SJSA1 (cell line): ENCODE results near the gene OST4. TPM values are rescaled to one million over a fixed set of nuclear protein-coding genes. Genes with fewer than 3 reads are reported as not detected.

ENCODE experiments used
- DNase-seq, 2 experiments: peaks; one replicate each; pipeline ENCODE4 v3.0.0-alpha.2; 2015 to 2020; ENCODE audit warnings: low spot score in 2 of 2, low read depth in 1 of 2
- H3K27ac ChIP-seq: fragments of 250-450 bp; sonication (Bioruptor Pico); 2 replicates; pipeline ENCODE4 v1.5.1; 2020; ENCODE audit warnings: mild to moderate bottlenecking, moderate library complexity
- H3K27me3 ChIP-seq: fragments of 250-450 bp; sonication (Bioruptor Pico); replicated peaks from 2 replicates; pipeline ENCODE4 v1.5.1; 2020; ENCODE audit warnings: mild to moderate bottlenecking, moderate library complexity
- H3K36me3 ChIP-seq: fragments of 250-450 bp; sonication (Bioruptor Pico); 2 replicates; pipeline ENCODE4 v1.5.1; 2020; ENCODE audit warnings: mild to moderate bottlenecking
- H3K4me1 ChIP-seq: fragments of 250-450 bp; sonication (Bioruptor Pico); replicated peaks from 2 replicates; pipeline ENCODE4 v1.6.1; 2021; ENCODE audit warnings: mild to moderate bottlenecking
- H3K4me3 ChIP-seq: fragments of 250-450 bp; sonication (Bioruptor Pico); 2 replicates; pipeline ENCODE4 v1.5.1; 2020; ENCODE audit warnings: mild to moderate bottlenecking
- H3K9me3 ChIP-seq: fragments of 250-450 bp; sonication (Bioruptor Pico); replicated peaks from 2 replicates; pipeline ENCODE4 v1.5.1; 2020; ENCODE audit warnings: mild to moderate bottlenecking
- total RNA-seq: library from RNA; depleted of rRNA; stranded (reverse); fragments of >200 nt; shearing (Covaris generic); gene quantifications from 2 replicates; pipeline ENCODE4 v1.2.3, GENCODE V29; 2014; rRNA removed

OST4 gene
- total RNA-seq, 1 experiment from 2014 or later: 322 TPM

DNA sequence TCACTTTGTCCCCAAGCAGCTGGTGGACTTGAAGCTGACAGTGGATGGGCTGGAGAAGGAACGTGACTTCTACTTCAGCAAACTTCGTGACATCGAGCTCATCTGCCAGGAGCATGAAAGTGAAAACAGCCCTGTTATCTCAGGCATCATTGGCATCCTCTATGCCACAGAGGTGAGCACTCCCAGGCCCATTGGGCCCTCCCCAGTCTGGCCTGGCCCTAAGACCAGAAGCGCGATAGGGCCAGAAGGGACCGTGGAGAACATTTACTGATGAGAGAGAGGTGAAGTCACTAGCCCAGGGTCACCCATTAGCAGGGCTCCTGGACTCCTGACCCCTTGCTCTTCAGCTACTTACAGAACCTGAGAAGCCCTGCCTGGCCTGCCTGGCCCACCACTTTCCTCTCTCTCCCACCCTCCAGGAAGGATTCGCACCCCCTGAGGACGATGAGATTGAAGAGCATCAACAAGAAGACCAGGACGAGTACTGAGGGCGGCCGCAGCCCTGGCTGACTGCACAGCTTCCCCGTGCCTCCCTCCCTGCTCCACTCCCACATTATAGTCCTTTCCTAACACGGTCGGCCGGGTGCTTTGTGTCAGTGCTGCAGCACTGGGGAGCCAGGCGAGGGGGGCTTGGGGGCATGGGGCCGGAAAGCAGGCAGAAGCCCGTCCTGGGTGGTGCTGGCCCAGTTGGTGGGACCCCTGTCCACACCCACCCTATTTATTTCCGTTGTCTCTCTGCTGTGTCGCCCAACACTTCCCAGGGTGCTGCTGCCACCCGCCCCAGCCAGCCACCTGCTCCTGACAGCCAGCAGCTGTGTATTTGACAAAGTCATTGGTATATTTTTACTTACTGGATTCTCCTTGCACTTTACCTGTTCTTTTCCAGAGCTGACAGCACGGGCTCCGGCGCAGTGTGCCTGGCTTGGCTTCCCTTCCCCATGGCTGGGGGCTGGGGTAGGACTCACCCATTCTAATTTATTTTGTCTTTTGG is 45.3 kb downstream of the OST4 start:
- Histone ChIP-seq H3K27ac (no peak overlapping the region), H3K27me3 (no peaks in the 10 kb centered on the region), H3K4me3 (no peak overlapping the region), H3K36me3 (peaks cover 25% of the 10 kb centered on the region), H3K4me1 (peaks cover 4% of the 10 kb centered on the region; the same call in 1 of the 2 replicates), H3K9me3 (no peaks in the 10 kb centered on the region)
- DNase-seq: no peak

DNA sequence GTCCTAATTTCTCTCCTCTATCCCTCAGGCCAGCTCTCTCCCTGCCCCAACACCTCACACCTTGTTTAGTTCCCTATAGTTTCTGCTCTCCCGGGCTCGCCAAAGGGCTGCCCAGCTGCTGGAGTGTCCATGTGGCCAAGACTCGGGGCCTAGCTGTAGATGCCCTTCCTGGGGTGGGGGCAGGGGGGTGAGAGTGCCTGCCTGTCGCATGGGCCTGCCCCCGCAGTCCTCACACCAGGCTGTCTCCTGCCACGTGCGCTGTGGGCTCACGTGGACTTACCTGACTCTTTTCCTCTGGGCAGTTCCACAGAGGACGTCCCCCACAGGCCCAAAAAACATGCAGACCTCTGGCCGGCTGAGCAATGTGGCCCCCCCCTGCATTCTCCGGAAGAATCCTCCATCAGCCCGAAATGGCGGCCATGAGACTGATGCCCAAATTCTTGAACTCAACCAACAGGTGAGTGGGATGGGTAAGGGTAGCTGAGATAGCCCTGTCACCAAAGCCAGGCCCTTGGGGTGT is 46.1 kb downstream of the OST4 start:
- Histone ChIP-seq H3K36me3 (peaks cover 24% of the 10 kb centered on the region), H3K9me3 (no peaks in the 10 kb centered on the region), H3K27me3 (no peaks in the 10 kb centered on the region), H3K4me1 (peaks cover 4% of the 10 kb centered on the region; the same call in 1 of the 2 replicates), H3K4me3 (no peak overlapping the region), H3K27ac (no peak overlapping the region)
- DNase-seq: no peak

DNA sequence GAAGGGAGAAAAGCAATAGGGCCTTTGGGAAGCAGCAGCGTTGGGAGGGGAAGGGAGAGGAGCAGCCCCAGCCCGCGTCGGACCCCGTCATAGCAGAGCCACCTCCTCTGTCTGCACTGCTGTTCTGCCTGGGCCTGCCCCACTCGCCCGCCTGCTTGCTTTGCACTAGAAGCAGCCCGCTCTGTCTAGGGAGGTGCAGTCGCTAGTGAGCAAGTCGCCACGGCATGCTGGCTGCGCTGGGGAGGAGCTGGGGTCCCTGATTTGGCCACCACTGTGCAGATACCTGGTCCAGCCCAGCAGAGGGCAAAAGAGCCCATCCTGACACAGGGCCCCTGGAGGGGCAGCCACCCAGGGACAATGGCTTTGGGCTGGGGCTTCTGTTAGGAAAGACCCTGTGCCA is 46.6 kb downstream of the OST4 start:
- no peak for DNase-seq
- peaks cover 24% of the 10 kb centered on the region for H3K36me3 ChIP-seq
- no peak overlapping the region for H3K27ac ChIP-seq
- H3K4me1 ChIP-seq: peaks cover 4% of the 10 kb centered on the region; the same call in 1 of the 2 replicates
- H3K27me3 ChIP-seq: no peaks in the 10 kb centered on the region
- no peaks in the 10 kb centered on the region for H3K9me3 ChIP-seq
- no peak overlapping the region for H3K4me3 ChIP-seq

DNA sequence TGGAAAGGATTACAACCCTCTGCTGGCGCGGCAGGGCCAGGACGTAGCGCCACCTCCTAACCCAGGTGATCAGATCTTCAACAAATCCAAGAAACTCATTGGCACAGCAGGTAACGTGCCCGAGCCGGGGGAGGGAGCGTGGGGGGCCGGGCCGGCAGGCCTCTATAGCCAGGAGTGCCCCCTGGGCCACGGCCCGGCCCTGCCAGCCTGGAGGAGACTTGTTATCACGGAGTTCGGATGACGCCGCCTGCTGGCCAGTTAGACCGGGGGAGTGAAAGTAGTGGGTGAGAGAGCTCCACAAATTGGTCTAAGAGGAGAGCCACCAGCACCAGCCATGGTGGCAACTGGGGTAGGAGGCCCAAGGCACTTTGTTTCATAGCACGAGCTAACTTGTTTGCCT is 47.3 kb downstream of the OST4 start:
- Histone ChIP-seq H3K27me3 (no peaks in the 10 kb centered on the region), H3K9me3 (no peaks in the 10 kb centered on the region), H3K4me1 (peaks cover 2% of the 10 kb centered on the region; the same call in 1 of the 2 replicates), H3K36me3 (peaks cover 24% of the 10 kb centered on the region), H3K27ac (no peak overlapping the region), H3K4me3 (no peak overlapping the region)
- no peak for DNase-seq

DNA sequence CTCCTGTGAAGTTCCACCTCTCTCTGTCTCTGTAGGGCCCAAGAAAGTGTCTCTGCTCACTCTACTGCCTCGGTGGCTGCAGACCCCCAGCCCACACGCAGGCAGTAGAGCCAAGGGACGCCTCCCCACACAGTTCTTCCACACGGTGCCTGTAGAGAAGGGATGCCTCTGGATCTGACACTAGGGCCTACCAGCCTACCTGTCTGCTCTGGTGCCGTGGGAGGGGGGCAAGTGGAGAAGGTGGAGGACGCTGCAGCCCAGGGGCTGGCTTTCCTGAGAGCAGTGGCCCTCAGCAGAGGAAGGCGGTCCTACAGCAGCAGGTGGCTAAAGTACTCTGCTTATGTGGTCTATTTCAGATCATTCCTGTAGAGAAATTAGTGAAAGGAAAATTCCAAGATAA is 47.7 kb downstream of the OST4 start:
- Histone ChIP-seq H3K36me3 (peaks cover 24% of the 10 kb centered on the region), H3K4me3 (no peak overlapping the region), H3K4me1 (no peaks in the 10 kb centered on the region), H3K27ac (no peak overlapping the region), H3K9me3 (no peaks in the 10 kb centered on the region), H3K27me3 (no peaks in the 10 kb centered on the region)
- DNase-seq: no peak

DNA sequence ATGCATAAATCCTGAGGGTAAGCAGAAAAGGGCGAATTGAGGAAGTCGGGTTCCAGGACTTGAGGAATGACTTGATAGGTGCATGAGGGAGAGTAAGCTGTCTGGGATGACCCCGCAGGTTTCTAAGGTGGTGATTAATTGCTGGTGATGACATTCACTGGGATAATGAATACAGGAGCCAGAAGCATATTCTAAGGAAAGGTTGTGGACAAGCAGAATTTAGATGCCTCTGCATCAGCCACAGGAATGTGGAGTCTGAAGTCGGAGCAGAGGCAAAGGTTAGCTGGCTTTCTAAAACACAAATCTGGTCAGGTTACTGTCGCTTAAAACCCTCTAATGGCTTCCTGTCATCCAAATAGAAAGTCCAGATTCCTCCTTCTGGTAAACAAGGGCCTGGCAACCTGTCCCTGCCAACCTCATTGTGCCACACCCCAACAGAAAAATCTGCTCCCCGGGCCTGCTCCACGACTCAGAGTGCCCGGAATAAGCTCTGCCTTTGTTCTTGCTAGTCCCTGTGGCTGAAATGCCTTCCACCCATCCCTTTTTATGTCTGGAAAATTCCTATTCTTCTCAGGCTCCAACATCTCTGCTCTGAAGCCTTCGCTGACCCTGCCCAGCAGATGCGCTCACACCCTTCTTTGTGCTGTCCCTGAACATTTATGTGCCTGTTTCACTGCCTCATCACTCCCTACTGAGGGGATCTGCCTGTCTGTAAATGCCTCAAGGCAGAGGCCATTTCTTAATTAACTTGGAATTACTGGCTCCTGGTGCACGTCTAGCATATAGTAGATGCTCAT is 50.0 kb downstream of the OST4 start:
- H3K9me3 ChIP-seq: no peaks in the 10 kb centered on the region
- H3K27me3 ChIP-seq: no peaks in the 10 kb centered on the region
- DNase-seq: no peak
- no peak overlapping the region for H3K27ac ChIP-seq
- peaks cover 21% of the 10 kb centered on the region; the same call in 1 of the 2 replicates for H3K36me3 ChIP-seq
- H3K4me3 ChIP-seq: no peak overlapping the region
- H3K4me1 ChIP-seq: peaks cover 3% of the 10 kb centered on the region

Other genes starting within 250 kb of the OST4 start
- not detected in 2 replicates for gene DPYSL5, start 223.5 kb downstream of the OST4 start, total RNA-seq
- gene MAPRE3, start 101.0 kb downstream of the OST4 start, total RNA-seq: 0.50 and 3.3 TPM in 2 replicates
- gene TMEM214, start 38.7 kb downstream of the OST4 start, total RNA-seq: 52.4 and 57.3 TPM in 2 replicates
- gene AGBL5, start 20.0 kb downstream of the OST4 start, total RNA-seq: 22.8 and 32.7 TPM in 2 replicates
- 168 and 170 TPM in 2 replicates for gene EMILIN1, start 7.0 kb upstream of the OST4 start, total RNA-seq
- gene KHK, start 15.1 kb upstream of the OST4 start, total RNA-seq: 0.11 and 0.31 TPM in 2 replicates
- 2.1 and 3.1 TPM in 2 replicates for gene CGREF1, start 47.5 kb upstream of the OST4 start, total RNA-seq
- not detected in 2 replicates for gene ABHD1, start 52.2 kb upstream of the OST4 start, total RNA-seq
- gene PREB, start 63.0 kb upstream of the OST4 start, total RNA-seq: 87.4 and 101 TPM in 2 replicates
- gene PRR30, start 67.8 kb upstream of the OST4 start, total RNA-seq: not detected in 2 replicates
- gene TCF23, start 77.3 kb upstream of the OST4 start, total RNA-seq: not detected in 2 replicates
- 104 and 153 TPM in 2 replicates for gene ATRAID, start 140.4 kb upstream of the OST4 start, total RNA-seq
- 40.8 and 42.0 TPM in 2 replicates for gene SLC5A6, start 140.6 kb upstream of the OST4 start, total RNA-seq
- gene CAD, start 145.7 kb upstream of the OST4 start, total RNA-seq: 17.0 and 17.6 TPM in 2 replicates
- not detected in 2 replicates for gene SLC30A3, start 191.4 kb upstream of the OST4 start, total RNA-seq
- not detected in 2 replicates for gene DNAJC5G, start 203.8 kb upstream of the OST4 start, total RNA-seq
- gene TRIM54, start 210.8 kb upstream of the OST4 start, total RNA-seq: not detected in 2 replicates
- gene UCN, start 236.8 kb upstream of the OST4 start, total RNA-seq: 0.21 and 6.8 TPM in 2 replicates